Fibroblast of skin of left quadriceps (primary cell): ENCODE measurements around the gene ARHGAP32.
A peak's percentile ranks its signal among the peaks of the same experiment; 100 is the strongest.

Experiments
- DNase-seq, 2 experiments: peaks; one replicate each; pipeline ENCODE4 v3.0.0-alpha.2; 2013; ENCODE audit warnings: low read depth in 2 of 2

ARHGAP32 gene

DNA sequence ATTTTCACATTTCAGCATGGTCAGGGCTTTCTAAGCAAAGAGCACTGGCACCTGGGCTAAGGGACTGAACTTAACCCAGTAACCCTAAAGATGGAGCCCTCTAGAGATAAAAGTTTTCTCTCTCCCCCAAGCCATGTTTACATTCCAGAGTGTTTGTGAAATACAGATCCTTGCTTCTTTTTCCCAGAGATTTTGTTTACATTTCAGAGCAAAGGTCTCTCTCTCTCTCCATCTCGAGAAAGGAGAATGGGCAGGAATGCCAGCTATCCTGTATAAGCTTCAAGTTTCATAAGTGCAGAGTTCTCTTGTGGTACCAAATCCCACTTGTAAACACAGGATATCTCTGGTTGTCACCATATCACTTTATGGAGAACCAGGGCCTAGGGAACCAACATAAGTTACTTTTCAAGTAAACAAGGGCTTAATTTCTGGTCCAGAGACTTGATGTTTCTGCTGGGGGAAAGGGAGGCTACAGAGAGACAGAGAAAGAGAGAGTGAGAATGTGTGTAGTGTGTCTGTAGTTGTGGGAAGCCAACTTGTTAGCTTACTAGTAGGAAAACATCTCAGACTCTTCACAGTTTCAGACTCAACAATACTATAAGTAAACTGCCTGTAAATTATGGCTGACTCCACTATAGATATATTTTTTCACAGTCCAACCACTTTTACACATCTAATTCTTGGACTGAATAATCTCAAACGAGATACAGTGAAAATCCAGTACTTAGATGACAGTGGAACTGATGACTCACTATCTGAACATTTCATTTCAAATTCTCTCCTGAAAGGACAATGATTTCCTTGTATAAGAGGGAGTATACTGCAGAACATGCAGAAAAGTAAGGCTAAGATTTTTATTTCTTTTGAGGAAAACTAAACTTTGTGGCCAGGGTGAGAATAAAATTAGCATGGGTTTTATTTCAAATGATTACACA is 76.2 kb downstream of the ARHGAP32 start:
- peak; percentile 18 to 22 for DNase-seq

DNA sequence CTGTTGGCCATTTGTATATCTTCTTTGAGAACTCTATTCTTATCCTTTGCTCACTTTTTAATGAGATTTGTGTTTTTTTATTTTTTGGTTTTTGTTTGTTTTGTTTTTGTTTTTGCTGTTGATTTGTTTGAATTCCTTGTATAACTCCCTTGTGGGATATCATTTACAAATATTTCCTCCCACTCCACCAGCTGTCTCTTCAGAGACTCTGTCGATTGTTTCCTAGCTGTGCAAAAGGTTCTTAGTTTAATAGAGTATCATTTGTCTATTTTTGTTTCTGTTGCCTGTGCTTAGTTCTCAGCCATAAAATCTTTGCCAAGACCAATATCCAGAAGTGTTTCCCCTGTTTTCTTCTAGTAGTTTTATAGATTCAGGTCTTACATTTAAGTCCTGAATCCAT is 82.4 kb downstream of the ARHGAP32 start:
- no peak for DNase-seq

GRCh38 chr11:129106788-129107187 is 85.3 kb downstream of the ARHGAP32 start:
- DNase-seq = no peak

- DNase-seq = no peak
Measured at GRCh38 chr11:129102756-129103155, 89.4 kb downstream of the ARHGAP32 start.

DNA sequence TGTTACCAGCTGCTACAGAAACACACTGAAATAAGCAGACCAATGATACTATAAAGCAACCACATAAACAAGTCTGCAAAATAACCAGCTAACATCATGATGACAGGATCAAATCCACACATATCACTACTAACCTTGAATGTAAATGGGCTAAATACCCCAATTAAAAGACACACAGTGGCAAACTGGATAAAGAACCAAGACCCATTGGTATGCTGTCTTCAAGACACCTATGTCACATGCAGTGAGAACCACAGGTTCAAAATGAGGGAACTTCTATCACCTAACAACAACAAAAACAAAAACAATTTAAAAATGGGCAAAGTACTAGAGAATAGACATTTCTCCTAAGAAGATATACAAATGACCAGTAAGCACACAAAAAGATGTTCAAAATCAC is 89.9 kb downstream of the ARHGAP32 start:
- no peak for DNase-seq

- DNase-seq = no peak
Measured at GRCh38 chr11:129093283-129093682, 98.8 kb downstream of the ARHGAP32 start.

- peak; percentile 12 to 16 for DNase-seq
Measured at GRCh38 chr11:129090056-129090455, 102.1 kb downstream of the ARHGAP32 start.

DNA sequence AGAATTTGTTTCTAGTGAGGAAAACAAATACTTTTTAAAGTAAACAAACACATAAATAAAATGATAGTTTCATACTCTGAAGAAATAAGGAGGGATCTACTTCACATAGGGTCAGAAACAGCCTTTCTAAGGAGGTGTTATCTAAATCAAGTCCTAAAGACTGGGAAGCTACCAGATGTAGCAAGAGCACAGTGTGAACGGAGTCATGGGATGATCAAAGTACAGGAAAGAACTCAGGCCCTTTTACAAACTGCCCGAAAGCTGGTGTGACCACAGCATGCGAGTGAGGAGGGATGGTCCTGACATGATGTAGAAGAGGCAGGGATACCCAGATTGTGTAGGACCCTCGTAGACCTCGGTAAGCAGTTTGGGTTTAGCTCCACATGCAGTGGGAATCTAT is 102.8 kb downstream of the ARHGAP32 start:
- no peak for DNase-seq

DNA sequence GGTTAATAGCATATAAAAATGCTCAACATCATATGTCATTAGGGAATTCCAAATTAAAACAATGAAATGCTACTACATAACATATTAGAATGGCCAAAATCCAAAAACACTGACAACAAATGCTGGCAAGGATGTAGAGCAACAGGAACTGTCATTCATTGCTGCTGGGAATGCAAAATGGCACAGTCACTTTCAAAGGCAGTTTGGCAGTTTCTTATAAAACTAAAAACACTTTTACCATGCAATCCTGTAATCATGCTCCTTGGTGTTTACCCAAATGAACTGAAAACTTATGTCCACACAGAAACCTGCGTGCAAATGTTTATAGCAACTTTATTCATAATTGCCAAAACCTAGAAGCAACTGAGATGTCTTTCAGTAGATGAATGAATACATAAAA is 105.1 kb downstream of the ARHGAP32 start:
- no peak for DNase-seq

- no peak for DNase-seq
Measured at GRCh38 chr11:129077191-129077590, 114.9 kb downstream of the ARHGAP32 start.

DNA sequence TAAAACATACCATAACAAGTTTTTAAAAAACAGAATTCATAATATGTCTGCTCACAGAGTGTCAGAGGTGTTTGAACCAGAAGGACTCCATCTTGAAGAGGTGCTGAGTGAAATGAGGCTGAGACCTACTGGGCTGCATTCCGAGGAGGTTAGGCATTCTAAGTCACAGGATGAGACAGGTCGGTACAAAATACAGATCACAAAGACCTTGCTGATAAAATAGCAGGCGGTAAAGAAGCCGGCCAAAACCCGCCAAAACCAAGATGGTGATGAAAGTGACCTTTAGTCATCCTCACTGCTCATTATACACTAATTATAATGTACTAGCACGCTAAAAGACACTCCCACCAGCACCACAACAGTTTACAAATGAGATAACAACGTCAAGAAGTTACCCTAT is 116.4 kb downstream of the ARHGAP32 start:
- DNase-seq = no peak

DNA sequence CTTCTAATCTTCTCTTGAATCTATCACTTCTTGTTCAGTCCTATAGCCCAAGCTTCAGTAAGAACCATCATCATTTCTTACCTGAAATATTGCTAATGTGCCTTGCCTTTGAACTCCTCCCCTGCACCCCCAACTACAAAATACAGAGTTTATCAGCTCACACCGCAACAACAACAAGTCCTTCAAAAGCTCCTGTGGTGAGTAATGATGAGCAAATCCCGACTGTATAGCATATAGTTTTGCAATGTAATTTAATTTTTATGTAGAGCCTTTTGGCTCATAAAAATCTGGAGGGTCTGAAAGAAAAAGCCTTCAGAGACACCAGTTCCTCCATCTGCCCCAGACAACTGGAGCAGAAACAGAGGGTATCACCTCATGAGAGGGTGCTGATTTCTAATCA is 124.7 kb downstream of the ARHGAP32 start:
- DNase-seq = no peak

GRCh38 chr11:129066229-129066628 is 125.9 kb downstream of the ARHGAP32 start:
- no peak for DNase-seq

DNA sequence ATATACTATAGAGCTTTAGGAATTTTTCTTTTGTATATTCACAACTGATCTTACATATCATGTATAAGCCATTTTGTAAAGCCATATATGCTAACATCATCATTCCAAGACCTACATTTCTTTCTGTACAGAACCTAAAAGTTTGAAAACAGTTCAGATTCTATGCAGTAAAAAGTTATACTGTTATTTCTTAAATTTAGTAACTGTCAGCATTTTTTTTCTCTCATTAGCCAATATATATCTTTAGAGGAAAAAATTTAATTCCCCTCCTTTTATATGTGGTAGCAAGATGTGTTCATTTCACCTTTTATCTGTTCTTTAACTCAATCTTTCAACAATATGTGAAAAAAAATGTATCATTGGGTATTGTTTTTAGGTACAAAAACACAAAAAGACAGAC is 129.0 kb downstream of the ARHGAP32 start:
- DNase-seq = no peak

- DNase-seq = peak in 1 of 2 experiments; percentile 3
Measured at GRCh38 chr11:129061492-129062230, 130.5 kb downstream of the ARHGAP32 start.

DNA sequence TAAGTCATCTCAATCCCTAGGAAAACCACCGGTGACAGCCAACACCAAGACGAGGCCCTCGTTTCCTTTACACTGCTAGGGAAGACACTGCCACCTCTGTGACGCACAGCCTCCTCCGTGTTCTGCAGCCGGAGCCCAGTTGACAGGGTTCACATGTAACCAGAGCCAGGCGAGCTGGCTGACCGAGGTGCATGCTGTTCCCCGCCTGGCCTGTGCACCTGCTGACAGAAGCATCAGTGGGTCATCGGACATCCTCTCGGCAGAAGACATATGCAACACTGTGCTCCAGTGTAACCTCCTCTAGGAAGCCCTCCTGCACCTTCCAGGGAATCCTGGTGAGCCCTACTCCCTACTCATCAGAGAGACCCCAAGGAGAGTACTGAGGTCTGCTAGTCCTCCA is 135.2 kb downstream of the ARHGAP32 start:
- no peak for DNase-seq

DNA sequence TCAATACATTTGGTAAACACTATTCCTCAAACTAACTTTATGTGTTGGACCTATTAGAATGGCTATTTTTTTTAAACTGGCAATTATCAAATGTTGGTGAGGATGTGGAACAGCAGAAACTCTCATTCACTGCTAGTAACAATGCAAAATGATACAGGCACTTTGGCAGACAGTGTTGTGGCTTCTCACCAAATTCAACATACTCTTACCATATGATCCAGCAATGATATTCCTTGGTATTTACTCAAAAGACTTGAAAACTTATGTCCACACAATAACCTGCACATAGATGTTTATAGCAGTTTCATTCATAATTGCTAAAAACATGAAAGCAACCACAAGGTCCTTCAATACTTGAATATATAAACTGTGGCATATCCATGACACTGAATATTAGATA is 136.9 kb downstream of the ARHGAP32 start:
- DNase-seq = no peak

DNA sequence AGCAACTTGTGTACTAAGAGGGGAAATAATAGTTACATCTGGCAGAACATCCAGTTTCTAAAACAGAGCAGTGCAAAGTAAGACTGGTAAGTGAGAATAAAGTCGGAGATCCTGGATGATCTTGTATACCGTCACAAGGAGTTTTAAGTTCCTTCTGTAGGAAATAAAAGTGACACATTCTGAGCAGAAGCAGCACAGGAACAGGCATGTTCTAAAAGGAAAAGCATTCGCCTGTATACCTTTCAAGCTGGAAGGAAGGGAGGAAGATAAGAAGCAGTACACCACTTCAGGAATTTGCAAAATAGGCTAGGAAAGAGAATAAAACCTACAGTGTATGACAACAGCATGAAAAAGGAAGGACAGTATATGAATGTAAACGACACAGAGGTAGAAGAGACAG is 143.2 kb downstream of the ARHGAP32 start:
- DNase-seq = no peak

- no peak for DNase-seq
Measured at GRCh38 chr11:129045150-129045549, 147.0 kb downstream of the ARHGAP32 start.

GRCh38 chr11:129042503-129042902 is 149.6 kb downstream of the ARHGAP32 start:
- DNase-seq = no peak

- DNase-seq = peak; percentile 21 to 24
Measured at GRCh38 chr11:129041611-129042018, 150.5 kb downstream of the ARHGAP32 start.

DNA sequence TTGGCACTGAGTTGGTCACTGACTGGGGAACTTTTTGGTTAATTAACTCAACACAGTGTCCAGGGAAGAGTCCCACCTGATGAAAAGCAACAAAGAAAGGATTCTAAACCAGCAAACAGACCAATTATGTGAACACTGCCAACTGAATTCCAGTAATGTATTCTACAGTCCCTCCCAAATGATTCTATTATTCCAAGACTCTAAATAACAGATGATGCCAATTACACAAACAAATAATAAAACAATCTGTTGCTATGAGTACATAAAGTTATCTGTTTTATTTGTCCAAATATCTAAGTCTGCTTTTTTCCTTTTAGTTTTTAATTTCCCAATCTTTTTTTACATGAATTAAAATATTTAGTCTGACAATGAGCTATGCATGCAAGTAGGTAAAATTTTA is 151.2 kb downstream of the ARHGAP32 start:
- DNase-seq = no peak

- no peak for DNase-seq
Measured at GRCh38 chr11:129035244-129035643, 156.9 kb downstream of the ARHGAP32 start.
